Measurements from ENCODE around the gene SCAI.
"Not testable (repeated sequence)": the region's sequence is repeated elsewhere in the genome, so short reads cannot be mapped to it uniquely, and the experiment has no call there.

SCAI gene

DNA sequence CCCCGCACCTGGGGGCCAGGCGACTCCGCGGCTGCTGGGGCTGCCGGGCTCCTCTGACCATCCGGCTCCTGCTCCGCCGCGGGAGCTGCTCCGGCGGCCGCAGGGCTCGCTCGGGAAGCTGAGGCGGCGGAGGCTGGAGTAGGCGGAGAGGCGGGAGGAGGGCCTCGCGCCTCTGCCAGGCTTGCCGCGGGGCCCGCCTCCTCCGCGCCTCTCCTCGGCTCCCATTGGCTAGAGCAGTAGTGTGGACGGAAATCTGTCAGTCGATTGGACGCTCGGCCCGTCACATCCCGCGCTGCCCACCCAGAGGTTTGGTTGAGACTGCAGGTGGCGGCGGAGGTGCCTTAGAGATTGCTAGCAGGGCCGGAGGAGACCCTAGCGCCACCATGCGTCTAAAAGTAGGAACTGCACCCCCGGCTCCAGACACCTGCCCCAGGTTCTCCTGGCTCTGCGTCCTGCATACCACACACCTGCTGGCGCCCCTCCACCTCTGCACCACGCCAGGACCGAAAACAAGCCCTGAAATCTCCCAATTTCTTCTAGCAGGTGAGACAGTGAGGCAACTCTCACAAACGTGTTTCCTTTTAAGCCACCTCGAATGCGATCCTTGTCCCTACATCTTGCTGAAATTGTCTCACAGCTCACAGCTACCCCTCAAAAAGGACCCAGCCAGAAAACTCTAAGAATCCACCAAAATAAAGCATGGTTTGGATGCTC is at the start of gene SCAI:
TSS of gene SCAI (minus strand) at position 152 of the 714 bp plus-strand sequence. CDS start at position 61, 91 bp downstream.
- Histone ChIP-seq H3K4me3 (peak within 1 kb of the TSS; percentile 66 to 97 (median 78)), H3K27ac (peak within 1 kb of the TSS in 20 of 21 experiments; percentile 44 to 93 (median 82))

GRCh38 chr9:125190361-125190801 is 47.1 kb upstream of the SCAI start:
- peak overlapping the region; percentile 84 to 100 (median 90) for H3K4me3 ChIP-seq
- peak overlapping the region in 20 of 21 experiments; percentile 83 to 99 (median 95) for H3K27ac ChIP-seq

GRCh38 chr9:125189361-125190289 is 46.3 kb upstream of the SCAI start, which contains the start of gene PPP6C:
Gene PPP6C, minus strand, starts transcription at chr9:125189803. Its CDS starts 85 bp downstream, at chr9:125189718.
- Histone ChIP-seq H3K4me3 (peak within 1 kb of the TSS; percentile 84 to 100 (median 90)), H3K27ac (peak within 1 kb of the TSS; percentile 83 to 99 (median 95))

DNA sequence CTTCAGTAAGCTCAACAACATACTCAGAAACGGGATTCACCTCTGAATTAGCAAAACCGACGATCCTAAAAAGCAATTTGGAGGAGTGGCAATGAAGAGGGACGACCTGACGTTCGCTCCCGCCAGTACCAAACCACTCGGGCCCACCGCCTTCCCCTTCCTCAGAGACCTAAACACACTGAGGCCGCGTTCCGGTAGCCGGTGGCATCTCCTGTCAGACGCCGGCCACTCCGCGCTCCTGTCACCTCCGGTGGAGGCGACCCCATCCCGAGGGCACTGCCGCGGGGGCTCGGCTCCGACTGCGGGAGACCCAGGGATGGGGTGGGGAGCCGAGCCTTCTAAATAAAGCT is 45.7 kb upstream of the SCAI start:
- Histone ChIP-seq H3K4me3 (peak overlapping the region; percentile 84 to 100 (median 90)), H3K27ac (peak overlapping the region; percentile 83 to 99 (median 95))

DNA sequence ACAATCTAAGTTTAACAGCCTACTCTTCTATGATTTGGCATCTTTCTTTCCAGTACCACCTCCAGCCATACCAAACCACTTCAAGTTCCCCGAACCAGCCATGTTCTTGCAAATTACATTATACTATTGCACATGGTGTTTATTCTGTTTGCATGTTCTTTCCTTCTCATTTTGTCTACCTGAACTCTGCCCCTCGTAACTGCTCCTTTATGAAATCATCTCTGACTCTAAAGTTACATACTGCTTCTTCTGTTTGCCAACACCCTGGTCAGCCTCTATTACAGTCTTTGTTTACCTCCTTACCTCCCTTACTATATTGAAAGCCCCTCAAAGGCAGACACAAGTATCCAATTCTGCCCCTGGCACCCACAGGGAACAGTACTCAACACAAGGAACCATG is 40.2 kb upstream of the SCAI start:
- no peak overlapping the region for H3K27ac ChIP-seq

DNA sequence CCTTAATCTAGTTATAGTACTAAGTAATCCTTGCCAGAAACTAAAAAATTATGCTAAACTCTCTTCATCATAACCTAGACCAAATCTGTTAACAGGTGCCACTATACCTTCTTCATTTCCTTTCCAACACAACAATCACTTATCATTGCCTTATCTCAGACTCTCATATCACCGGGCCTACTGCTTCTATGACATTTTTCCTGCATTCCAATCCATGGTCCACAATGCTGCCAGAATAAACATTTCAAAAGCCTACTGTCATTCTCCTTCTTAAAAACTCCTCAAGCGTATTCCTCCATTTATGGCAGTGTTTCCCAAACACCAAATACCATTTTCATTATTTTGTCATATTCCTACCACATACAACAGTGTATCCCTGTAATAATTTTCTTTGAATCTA is 39.7 kb upstream of the SCAI start:
- H3K27ac ChIP-seq = no peak overlapping the region

More for the DNA sequence above, 40.2 kb upstream of the SCAI start:
- no peak overlapping the region for H3K4me3 ChIP-seq

DNA sequence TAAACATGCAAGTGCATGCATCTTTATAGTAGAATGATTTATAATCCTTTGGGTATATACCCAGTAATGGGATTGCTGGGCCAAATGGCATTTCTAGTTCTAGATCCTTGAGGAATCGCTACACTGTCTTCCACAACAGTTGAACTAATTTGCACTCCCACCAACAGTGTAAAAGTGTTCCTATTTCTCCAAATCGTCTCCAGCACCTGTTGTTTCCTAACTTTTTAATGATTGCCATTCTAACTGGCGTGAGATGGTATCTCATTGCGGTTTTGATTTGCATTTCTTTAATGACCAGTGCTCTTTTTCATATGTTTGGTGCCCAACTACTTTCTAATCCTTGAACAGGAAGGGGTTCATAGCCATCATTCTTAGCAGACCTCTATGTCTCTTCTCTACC is 38.4 kb upstream of the SCAI start:
- H3K4me3 ChIP-seq, H3K27ac ChIP-seq: not testable (repeated sequence)

More for the DNA sequence above, 39.7 kb upstream of the SCAI start:
- no peak overlapping the region for H3K4me3 ChIP-seq

DNA sequence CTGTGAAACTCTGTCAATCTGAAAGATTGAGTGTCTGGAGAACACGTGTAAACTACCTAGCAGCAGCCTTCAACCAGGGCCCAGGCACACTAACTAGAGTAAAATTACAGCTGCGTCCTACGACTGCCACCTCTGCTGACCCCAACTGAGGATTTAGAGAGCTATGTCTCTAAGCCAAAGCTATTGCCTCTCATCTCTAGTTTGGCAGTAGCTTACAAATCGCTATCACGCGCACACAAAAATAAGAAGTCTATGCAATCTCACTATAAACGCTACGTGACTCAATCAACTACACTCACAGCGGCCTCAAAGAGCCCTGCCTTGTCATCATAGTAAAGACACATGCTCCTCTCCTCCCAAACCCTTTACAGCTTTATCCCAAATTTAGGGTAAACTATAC is 37.5 kb upstream of the SCAI start:
- no peak overlapping the region for H3K4me3 ChIP-seq
- H3K27ac ChIP-seq = no peak overlapping the region

DNA sequence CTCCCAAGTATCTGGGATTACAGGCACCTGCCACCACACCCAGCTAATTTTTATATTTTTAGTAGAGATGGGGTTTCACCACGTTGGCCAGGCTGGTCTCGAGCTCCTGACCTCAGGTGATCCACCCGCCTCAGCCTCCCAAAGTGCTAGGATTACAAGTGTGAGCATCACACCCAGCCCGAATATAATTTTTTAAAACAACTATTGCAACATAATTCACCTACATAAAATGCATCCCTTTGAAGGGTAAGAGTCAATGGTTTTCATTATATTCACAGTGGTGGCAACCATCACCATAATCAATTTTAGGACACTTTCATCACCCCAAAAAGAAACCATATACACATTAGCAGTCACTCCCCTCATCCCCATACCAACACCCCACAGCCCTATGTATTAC is 36.4 kb upstream of the SCAI start:
- not testable (repeated sequence) for H3K27ac ChIP-seq, H3K4me3 ChIP-seq

DNA sequence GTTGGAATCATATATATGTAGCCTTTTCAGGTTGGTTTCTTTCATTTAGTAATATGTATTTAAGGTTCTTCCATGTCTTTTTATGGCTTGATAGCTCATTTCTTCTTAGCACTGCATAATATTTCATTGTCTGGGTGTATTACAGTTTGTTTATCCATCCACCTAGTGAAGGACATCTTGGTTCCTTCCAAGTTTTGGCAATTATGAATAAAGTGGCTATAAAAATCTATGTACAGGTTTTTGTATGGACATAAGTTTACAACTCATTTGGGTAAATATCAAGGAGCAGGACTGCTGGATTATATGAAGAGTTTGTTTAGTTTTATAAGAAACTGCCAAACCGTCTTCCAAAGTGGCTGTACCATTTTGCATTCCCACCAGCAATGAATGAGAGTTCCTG is 34.6 kb upstream of the SCAI start:
- Histone ChIP-seq H3K27ac (peak overlapping the region in 3 of 21 experiments; percentile 37 to 69 (median 40)), H3K4me3 (no peak overlapping the region)

GRCh38 chr9:125176636-125177035 is 33.3 kb upstream of the SCAI start:
- H3K4me3 ChIP-seq = no peak overlapping the region
- peak overlapping the region in 5 of 21 experiments; percentile 1 to 69 (median 40) for H3K27ac ChIP-seq

DNA sequence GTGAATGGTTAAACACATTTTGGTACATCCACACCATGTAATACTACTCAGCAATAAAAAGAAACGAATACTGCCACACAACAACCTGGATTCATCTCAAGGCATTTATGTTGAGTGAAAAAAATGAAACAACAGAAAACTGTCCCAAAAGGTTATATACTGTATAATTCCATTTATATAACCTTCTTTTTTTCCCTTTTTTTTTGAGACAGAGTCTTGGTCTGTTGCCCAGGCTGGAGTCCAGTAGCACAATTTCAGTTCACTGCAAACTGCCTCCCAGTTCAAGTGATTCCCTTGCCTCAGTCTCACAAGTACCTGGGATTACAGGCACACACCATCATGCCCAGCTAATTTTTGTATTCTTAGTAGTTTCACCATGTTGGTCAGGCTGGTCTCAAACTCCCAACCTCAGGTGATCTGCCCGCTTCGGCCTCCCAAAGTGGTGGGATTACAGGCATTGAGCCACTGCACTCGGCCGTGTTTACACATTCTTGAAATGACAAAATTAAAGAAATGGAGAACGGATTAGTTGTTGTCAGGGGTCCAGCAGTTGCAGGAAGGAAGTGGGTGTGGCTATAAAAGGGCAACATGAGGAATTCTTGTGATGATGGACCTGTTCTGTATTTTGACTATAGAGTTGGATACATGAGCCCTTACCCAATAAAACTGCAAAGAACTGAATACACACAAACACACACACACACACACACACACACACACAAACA is 28.9 kb upstream of the SCAI start:
- no peak overlapping the region for H3K4me3 ChIP-seq
- peak overlapping the region in 1 of 21 experiments; percentile 7 for H3K27ac ChIP-seq

- Histone ChIP-seq H3K27ac (no peak overlapping the region), H3K4me3 (no peak overlapping the region)
Observed at GRCh38 chr9:125169895-125170294, 26.6 kb upstream of the SCAI start.

GRCh38 chr9:125166762-125167161 is 23.4 kb upstream of the SCAI start:
- Histone ChIP-seq H3K4me3 (no peak overlapping the region), H3K27ac (no peak overlapping the region)

GRCh38 chr9:125162891-125163290 is 19.6 kb upstream of the SCAI start:
- not testable (repeated sequence) for H3K27ac ChIP-seq, H3K4me3 ChIP-seq

DNA sequence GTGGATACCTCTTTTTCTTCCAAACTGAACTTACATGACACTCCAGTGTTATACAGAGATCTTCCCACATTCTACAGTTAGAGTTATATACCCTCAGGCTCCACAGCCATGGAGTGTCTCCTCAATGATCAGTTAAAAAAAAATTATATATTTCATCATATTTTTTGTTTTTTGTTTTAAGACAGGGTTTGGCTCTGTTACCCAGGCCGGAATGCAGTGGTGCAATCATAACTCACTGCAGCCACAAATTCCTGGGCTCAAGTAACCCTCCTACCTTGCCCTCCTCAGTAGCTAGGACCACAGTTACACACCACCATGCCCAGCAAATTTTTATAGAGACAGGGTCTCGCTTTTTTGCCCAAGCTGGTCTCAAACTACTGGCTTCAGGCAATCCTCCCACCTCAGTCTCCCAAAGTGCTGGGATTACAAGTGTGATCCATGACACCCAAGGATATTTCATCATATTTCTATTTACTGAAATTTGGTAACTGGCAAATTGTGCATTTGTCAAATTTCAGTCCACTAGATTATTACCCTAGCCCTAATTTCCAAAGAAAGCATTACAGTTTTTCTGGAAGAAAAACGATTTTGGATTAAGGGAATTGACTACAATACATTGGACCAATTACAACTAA is 18.1 kb upstream of the SCAI start:
- H3K27ac ChIP-seq = peak overlapping the region in 2 of 21 experiments; percentile 7 to 63
- no peak overlapping the region for H3K4me3 ChIP-seq

- H3K27ac ChIP-seq = peak overlapping the region in 1 of 21 experiments; percentile 7
Observed at GRCh38 chr9:125160750-125161149, 17.4 kb upstream of the SCAI start.

GRCh38 chr9:125156551-125156950 is 13.2 kb upstream of the SCAI start:
- H3K27ac ChIP-seq = no peak overlapping the region
- H3K4me3 ChIP-seq = no peak overlapping the region

More at GRCh38 chr9:125160750-125161149, 17.4 kb upstream of the SCAI start:
- H3K4me3 ChIP-seq = no peak overlapping the region

DNA sequence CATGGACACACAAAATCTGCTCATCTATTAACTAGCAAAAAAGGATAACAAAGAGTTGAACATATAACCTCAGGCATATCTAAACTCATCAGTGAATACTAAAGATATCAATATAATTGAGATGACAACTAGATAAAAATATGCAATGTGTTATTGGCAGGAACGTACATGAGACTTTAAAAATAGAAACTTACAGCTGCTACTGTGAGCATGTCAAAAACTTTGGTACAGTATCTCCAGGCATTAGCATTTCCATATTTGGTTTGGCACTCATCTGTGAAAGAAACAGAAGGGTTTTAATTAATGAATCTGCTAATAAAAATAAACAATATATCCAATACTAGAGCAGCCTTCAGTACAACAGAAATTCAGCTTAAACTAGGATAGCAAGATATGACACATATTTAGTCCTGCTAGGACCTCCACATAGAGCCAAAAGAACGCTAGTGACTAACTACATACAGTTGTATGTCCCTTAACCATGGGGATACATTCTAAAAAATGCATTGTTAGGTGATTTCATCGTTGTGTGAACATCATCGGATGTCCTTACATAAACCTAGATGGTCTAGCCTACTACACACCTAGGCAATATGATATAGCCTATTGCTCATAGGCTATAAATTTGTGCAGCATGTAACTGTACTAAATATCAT is 10.5 kb upstream of the SCAI start:
- Histone ChIP-seq H3K4me3 (no peak overlapping the region), H3K27ac (no peak overlapping the region)

All from skin epidermis (tissue), 12 donors.